Stimulated activated CD8-positive, alpha-beta memory T cell treated with anti-CD3 and anti-CD28 coated beads, Interleukin-12 subunit alpha, Interleukin-12 subunit beta, amount 100 ng/mL, for 24 hours (primary cell): Measurements from ENCODE around the gene TRAPPC12.
"Not testable (repeated sequence)": the region's sequence is repeated elsewhere in the genome, so short reads cannot be mapped to it uniquely, and the experiment has no call there.

Source experiments
- DNase-seq: peaks from one replicate; pipeline ENCODE4 v3.0.0-alpha.2; 2020; ENCODE audit errors: extremely low read depth

Gene TRAPPC12

GRCh38 chr2:3505771-3506170 lies 126.3 kb downstream of the TRAPPC12 start:
- no peak for DNase-seq

GRCh38 chr2:3512086-3512485 lies 132.6 kb downstream of the TRAPPC12 start:
- DNase-seq = no peak

- DNase-seq = no peak
These were observed 133.7 kb downstream of the TRAPPC12 start for GRCh38 chr2:3513026-3513810.

- DNase-seq = not testable (repeated sequence)
These were observed 135.9 kb downstream of the TRAPPC12 start for GRCh38 chr2:3515438-3515837.

GRCh38 chr2:3516831-3517230 lies 137.3 kb downstream of the TRAPPC12 start:
- DNase-seq = no peak

GRCh38 chr2:3517948-3518495 lies 138.5 kb downstream of the TRAPPC12 start:
- DNase-seq = no peak

GRCh38 chr2:3518496-3519254 lies 139.2 kb downstream of the TRAPPC12 start:
- DNase-seq = peak; percentile 98

- peak; percentile 38 for DNase-seq
These were observed 140.0 kb downstream of the TRAPPC12 start, which contains the start of gene ADI1 for GRCh38 chr2:3519255-3520205. Gene ADI1 (minus strand): TSS chr2:3519531. CDS start chr2:3519487, 44 bp downstream.

- DNase-seq = no peak
These were observed 141.1 kb downstream of the TRAPPC12 start for GRCh38 chr2:3520591-3520990.

- no peak for DNase-seq
These were observed 143.5 kb downstream of the TRAPPC12 start for GRCh38 chr2:3522961-3523421.

GRCh38 chr2:3523551-3524041 lies 144.1 kb downstream of the TRAPPC12 start:
- DNase-seq = no peak

GRCh38 chr2:3526871-3527270 lies 147.4 kb downstream of the TRAPPC12 start:
- no peak for DNase-seq

GRCh38 chr2:3527886-3528785 lies 148.6 kb downstream of the TRAPPC12 start:
- no peak for DNase-seq
